GM19463 (cell line): ENCODE measurements around the gene EMP3.
A peak's percentile ranks its signal among the peaks of the same experiment; 100 is the strongest.
"Not testable (repeated sequence)": the region's sequence is repeated elsewhere in the genome, so short reads cannot be mapped to it uniquely, and the experiment has no call there.

Experiments used
- ATAC-seq: cut with Tn5 transposase; IDR thresholded peaks from one replicate; pipeline ENCODE4 v1.9.1; 2021; ENCODE audit warnings: mild to moderate bottlenecking, moderate library complexity; ENCODE audit not compliant: unreplicated experiment

The EMP3 gene

GRCh38 chr19:48315712-48316111 is 9.6 kb upstream of the EMP3 start:
- ATAC-seq, result no peak

- ATAC-seq, result not testable (repeated sequence)
Observed at GRCh38 chr19:48317708-48317960, 7.7 kb upstream of the EMP3 start.

GRCh38 chr19:48318286-48318987 is 6.9 kb upstream of the EMP3 start:
- no peak for ATAC-seq

- ATAC-seq, result no peak
Observed at GRCh38 chr19:48319647-48320541, 5.5 kb upstream of the EMP3 start.

- ATAC-seq, result peak; percentile 58
Observed at GRCh38 chr19:48321372-48321621, 4.1 kb upstream of the EMP3 start.

GRCh38 chr19:48321622-48322591 is 3.4 kb upstream of the EMP3 start:
- peak; percentile 49 for ATAC-seq

- no peak for ATAC-seq
Observed at GRCh38 chr19:48329167-48329891, 4.0 kb downstream of the EMP3 start.

- no peak for ATAC-seq
Observed at GRCh38 chr19:48330012-48330681, 4.8 kb downstream of the EMP3 start.

- no peak for ATAC-seq
Observed at GRCh38 chr19:48332351-48332661, 7.0 kb downstream of the EMP3 start.

GRCh38 chr19:48332662-48333466 is 7.5 kb downstream of the EMP3 start:
- ATAC-seq, result peak; percentile 54

- ATAC-seq, result peak; percentile 62
Observed at GRCh38 chr19:48333467-48334384, 8.4 kb downstream of the EMP3 start.

- no peak for ATAC-seq
Observed at GRCh38 chr19:48338253-48338755, 13.0 kb downstream of the EMP3 start.

GRCh38 chr19:48338802-48339503 is 13.6 kb downstream of the EMP3 start:
- ATAC-seq, result no peak

GRCh38 chr19:48340995-48341394 is 15.6 kb downstream of the EMP3 start:
- no peak for ATAC-seq

GRCh38 chr19:48341515-48342413 is 16.4 kb downstream of the EMP3 start:
- no peak for ATAC-seq

GRCh38 chr19:48342414-48342738 is 17.0 kb downstream of the EMP3 start:
- no peak for ATAC-seq
